NCI-H128 (cell line): ENCODE results near the gene SLC43A3.

ENCODE experiments used
- DNase-seq: peaks from one replicate; lab custom pipeline; 2025; ENCODE audit not compliant: unreplicated experiment; lab: John Stamatoyannopoulos, UW

SLC43A3 gene

GRCh38 chr11:57430952-57431351, 4.0 kb upstream of the SLC43A3 start:
- no peak for DNase-seq

DNA sequence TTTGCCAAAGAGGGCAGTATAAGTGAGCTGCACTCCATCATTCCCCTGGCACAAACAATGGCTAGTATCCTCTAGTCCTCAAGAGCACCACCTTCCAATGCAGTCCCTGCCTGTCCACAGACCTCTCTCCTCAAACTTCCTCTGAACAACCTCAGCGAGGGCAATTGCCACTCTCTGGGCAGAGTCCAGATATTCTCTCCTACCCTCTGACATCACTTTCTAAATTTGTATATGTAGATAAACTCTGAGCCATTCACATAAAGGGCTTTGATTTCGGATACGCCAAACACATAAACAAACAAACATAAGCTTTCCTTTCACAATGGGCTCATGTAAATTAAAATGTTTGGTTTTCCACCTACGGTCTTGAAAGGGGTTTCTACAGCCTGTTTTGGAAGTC, 3.0 kb upstream of the SLC43A3 start:
- no peak for DNase-seq

DNA sequence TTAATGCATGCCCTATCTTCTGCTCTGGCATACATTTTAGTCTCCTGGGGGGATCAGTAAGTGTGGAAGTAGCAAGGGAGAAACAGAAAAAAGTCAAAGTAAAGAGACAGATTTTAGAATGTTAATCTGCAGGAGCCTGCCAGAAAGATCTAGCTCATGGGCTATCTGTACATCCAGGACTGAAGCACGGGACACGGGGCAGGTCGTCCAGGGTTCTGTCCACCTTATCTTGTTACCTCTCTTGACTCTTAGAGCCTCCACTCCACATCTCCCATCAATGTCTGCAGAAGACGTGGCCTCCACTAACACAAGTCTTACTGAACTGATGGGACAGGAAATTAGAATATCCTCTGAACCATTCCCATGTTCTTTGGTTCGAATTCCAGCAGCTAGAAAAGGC, 1.7 kb upstream of the SLC43A3 start:
- DNase-seq, result no peak

- DNase-seq, result no peak
Measured at GRCh38 chr11:57427727-57428082, 784 bp upstream of the SLC43A3 start.

DNA sequence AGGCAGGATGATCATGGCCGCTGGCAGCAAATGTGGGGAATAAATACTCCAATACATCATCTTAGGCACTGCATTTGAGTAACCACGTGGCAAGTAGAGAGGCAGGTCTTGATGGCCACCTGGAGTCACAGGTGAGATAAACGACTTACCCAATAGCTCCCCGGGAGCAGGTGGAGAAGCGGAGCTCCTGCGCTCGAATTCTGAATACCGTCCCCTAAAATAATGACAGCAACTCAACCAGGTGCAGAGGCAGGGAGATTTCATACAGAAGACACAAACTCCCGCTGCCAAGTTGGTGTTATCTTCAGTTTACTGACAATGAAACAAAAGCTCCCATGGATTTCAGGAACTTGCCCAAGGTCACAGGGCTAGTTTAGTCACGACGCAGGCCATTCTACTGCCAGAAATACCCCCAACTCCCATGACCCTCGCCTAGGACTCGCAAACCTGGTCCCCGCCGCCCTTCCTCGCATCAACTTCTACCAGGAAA, 437 bp downstream of the SLC43A3 start:
- DNase-seq, result no peak

GRCh38 chr11:57425565-57426438, 1.1 kb downstream of the SLC43A3 start:
- DNase-seq, result no peak

DNA sequence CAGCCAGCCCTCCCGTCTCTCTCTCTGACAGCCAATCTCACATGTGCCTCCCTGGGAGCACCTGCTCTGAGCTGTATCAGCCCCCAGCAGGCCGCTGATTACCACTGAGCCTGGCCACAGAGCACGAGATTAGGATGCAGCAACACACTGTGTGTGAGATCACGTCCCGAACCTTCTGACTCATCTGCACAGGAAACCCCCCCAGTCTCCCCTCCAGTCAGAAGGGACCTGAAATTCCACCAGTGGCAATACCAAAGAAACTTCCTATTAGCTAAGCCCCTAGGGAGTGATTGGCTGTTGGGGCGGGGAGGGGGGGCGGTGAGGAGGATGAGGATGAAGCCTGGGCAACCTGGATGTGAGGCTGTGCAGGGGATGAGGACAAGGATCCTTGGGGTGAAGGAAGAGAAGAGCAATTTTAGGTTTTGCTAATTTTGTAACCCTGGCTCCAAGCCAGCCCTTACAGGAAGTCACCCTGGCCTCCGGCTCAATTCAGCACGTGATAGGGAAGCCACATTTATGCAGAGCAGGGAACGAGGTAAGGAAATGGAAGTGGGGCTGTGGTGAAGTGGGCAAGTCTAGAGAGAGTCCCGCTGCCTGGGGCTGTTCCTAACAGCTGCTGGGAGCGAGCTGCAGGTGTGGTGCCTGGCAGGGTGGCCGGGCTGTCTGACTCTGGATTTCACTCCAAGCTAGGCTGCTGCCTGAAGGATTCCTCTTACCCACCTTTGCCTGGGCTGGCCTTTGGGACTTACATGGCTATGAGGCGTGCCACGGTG, 1.9 kb downstream of the SLC43A3 start:
- DNase-seq, result no peak

GRCh38 chr11:57424137-57424791, 2.7 kb downstream of the SLC43A3 start:
- no peak for DNase-seq

- no peak for DNase-seq
Measured at GRCh38 chr11:57422669-57423068, 4.3 kb downstream of the SLC43A3 start.

GRCh38 chr11:57421805-57422204, 5.1 kb downstream of the SLC43A3 start:
- DNase-seq, result no peak

DNA sequence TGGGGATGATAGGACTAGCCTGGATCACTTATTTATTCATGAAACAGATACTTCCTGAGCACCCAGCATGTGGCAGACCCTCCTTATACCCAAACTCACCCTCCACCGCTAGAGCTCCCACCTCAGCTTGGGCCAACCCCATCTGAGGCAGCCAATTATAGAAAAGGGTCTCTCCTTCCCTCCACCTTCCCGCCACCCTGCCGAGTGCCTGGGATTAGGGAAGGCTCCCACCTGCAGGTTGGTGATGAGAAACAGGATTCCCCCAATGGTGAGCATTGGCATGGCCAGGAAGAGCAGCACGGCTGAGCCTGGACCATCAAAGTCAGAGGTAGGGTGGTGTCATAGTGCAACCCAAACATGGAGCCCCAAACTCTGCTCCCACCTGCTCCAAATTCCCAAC, 5.9 kb downstream of the SLC43A3 start:
- no peak for DNase-seq

GRCh38 chr11:57419146-57419545, 7.8 kb downstream of the SLC43A3 start:
- DNase-seq, result no peak

GRCh38 chr11:57418131-57418530, 8.8 kb downstream of the SLC43A3 start:
- DNase-seq, result no peak

GRCh38 chr11:57417056-57417455, 9.9 kb downstream of the SLC43A3 start:
- DNase-seq, result no peak

DNA sequence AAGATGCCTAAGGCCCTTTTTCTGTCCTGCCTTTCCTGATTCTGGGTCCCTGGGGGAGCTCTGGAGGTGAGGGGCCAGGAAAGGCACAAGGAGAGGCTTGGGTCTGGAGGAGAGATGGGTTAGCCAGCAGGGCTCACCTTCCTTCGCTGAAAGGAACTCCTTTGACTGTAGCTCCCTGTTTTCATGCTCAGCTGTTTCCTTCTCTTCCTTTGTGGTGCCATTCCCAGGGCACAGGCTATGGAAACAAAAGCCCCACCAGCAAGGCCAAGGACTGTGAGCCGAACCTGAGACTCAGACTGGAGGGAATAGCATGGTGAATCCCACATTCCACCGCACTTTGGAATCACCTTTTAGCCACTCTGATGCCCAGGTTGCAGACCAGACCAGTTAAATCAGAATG, 10.5 kb downstream of the SLC43A3 start:
- no peak for DNase-seq

GRCh38 chr11:57414612-57415212, 12.2 kb downstream of the SLC43A3 start:
- DNase-seq, result no peak

- DNase-seq, result no peak
Measured at GRCh38 chr11:57413681-57414080, 13.2 kb downstream of the SLC43A3 start.

DNA sequence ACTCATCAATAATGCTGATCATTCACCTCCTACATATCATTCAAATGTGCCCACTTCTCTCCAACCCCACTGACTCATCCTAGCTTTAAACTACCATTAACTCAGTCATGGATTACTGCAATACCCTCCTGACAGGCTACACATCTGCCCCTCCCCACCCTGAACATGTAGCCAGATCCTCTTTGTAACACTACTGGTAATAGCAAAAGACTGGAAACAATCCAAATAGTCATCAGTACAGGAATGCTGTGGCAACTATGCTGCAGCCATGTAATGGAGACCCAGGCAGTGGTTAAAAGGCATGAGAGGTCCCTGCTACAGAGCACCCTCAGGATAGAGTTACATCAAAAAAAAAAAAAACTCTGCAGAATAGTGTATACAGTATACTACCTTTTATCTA, 16.6 kb downstream of the SLC43A3 start:
- DNase-seq, result no peak

DNA sequence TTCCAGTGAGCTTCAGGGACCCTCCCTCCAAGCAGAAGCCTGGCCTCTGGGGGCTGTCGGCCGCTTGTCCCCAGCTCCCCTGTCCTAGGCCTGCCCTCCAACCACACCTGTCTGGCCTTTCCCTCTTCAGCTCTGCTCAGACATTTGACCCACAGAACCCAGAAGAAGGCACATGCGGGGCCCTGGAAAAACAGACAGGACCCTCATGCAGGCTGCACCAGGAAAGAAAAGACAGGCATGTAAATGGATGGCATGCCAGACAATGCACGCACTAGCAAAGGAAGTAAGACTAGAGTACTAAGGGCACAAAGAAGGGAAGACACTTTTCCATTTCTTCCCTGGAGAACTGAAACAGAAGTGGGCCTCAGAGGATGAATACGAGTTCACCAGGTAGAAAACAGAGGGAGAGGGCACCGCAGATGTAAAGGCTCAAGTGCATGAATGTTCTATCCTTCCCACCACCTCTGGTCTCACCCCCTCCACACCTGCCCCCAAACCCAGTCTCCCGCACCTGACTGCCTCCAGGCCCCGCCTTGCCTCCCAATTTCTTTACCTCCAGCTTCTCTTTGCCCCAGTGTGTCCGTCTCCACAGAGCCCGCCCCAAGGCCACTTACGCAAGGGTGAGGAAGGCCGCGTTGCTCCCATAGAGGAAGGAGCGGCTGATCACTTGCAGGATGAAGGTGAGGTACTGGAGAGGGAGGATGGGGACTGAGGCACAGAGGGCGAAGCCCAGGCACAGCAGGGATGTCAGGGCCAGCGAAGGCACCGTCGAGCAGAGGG, 17.4 kb downstream of the SLC43A3 start:
- no peak for DNase-seq

- no peak for DNase-seq
Measured at GRCh38 chr11:57408771-57409170, 18.1 kb downstream of the SLC43A3 start.
